Measurements from ENCODE around the gene MGMT.

The MGMT gene

DNA sequence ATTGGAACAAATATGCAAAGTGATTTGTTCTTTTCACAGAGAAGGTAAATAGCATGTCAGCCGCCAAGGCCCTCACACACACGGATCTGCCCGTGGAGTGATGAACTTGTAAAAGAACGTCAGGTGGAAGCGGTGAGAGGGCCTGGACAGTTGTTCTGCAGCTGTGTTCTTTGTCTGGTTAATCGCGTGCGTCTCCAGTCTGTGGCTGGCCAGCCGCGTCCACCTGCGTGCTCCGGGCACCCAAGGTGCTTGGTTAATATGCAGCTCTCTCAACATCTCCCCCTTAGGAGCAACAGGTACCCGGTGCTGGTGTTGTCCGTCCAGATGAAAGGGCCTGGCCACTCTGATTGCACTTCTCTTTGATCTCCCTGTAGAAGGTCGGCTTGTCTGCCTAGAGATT, 162.9 kb downstream of the MGMT start:
- no peak for DNase-seq

DNA sequence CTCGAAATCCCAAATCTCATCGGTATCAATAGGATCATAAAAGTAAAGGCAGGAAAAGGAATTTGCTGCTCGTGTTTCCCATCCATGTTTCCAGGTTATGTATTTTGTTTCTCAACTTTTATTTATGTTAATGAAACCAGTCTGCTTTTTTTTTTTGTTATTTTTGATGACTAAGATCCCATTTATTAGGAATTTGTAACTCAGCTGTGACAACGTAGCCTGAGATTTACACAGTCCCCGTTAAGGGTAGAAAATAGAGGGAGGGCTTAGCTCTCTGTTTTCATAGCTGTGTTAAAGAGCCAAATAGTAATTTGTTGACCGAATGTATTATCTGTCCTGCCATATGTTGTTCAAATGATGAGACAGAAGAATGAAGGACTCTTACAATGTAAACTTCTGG, 164.0 kb downstream of the MGMT start:
- no peak for DNase-seq

- no peak for DNase-seq
Observed at GRCh38 chr10:129631870-129632623, 165.0 kb downstream of the MGMT start.

- no peak for DNase-seq
Observed at GRCh38 chr10:129637010-129637409, 170.0 kb downstream of the MGMT start.

DNA sequence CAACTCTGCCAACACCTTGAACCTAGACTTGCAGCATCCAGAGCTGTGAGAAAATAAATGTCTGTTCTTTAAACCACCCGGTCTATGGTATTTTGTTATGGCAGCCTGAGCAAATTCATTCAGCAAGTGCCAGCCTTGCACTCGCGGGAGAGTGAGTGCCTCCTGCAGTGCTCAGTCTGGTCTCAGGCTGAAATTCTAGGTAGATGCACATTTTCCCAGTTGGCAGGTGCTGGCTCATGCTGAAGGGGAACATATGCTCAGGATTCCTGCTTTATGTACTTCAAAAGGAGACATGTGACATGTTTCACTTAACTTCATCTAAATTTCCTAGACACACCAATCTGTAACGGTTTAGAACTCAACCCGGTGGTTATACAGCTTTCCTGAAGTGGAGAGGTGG, 170.8 kb downstream of the MGMT start:
- no peak for DNase-seq

DNA sequence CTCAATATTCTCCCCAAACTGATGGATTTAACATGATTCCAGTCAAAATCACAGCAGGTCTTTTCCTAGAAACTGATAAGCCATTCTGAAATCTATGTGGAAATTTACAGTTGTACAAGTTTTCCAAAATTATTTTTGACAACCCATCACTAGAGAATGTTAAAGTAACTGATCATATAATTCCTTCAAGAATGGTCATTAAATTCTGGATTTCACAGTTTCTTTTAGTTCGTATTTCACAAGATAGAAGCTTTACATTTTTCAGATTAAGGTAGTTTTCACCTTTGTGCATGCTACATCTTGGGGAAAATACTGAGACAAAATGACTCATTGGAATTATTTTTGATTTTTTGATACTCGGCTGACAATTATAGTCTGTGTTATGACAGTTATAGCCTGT, 174.3 kb downstream of the MGMT start:
- no peak for DNase-seq

GRCh38 chr10:129641982-129642381, 174.9 kb downstream of the MGMT start:
- DNase-seq: no peak

GRCh38 chr10:129642427-129642826, 175.4 kb downstream of the MGMT start:
- no peak for DNase-seq

DNA sequence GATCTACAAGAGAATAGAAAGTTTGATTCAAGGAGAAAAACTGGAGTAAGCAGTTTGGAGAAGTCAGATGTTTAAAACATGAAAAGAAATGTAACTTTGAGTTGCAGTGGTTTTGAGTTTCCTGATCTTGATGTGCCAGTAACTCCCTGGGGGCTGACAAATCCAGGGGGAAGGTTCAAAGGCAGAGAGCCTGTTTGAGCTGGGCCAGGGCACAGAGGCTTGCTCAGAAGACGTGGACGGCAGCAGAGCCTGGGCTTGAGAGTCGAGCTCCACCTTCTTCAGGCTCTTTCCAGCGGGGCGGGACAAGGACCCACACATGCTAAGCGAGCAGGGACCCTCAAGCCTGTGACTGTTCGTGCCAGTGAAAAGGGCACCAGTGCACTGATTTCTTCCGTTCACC, 176.2 kb downstream of the MGMT start:
- DNase-seq: no peak

DNA sequence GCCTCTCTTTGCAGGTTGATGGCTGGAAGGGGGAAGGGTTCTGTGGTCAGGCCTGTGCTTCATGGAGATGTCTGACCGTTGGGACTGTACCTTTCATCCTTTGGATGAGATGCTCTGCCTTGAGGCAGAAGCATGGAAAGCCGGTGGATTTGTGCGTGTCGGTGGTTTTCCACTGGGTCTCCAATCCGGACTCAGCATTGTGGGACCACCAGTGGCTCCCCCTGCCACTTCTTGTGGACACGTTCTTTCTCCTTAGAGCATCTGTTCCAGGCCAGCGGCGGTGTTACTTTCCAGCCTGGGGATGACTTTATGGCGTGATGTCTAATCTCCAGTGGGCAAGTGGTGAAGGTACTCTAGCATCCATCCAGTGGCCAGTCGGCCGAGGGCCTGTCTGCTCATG, 178.4 kb downstream of the MGMT start:
- DNase-seq: no peak

DNA sequence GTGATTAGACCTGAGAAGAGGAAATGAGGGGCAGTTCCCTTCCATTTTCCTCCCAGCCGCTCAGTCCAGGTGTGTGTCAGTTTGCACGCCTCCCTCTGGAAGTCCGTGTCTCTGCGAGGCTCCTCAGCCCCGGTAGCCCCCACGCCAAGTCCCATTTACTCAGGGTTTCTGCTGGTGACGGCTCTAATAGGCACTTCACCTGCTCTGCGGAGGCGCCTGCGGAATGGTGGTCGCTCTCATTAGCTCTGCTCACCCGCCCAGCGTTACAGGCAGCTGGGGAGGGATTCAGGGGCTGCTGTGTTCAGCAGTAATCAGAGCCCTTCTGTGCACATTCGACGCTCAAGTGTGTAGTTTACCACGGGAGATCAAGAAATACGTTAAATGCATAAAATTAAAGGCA, 179.9 kb downstream of the MGMT start:
- DNase-seq: no peak

DNA sequence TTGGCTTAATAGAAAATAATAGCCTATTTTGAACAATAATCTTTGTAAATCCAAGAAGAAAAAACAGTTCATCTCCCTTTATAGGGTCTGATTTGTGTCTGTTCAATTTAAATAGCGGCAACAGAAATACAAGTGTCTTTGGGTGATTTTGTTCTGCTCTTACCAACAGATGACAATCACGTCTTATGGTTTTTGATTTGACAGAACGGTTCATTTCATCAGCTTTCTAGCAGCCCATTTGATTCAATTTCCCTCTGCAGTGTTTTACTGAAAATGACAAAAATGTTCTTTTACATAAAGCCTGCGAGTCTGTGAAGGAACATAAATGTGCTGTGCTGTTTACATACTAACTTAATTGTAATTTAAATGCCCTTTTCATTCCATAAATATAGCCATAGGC, 180.5 kb downstream of the MGMT start:
- no peak for DNase-seq

- DNase-seq: no peak
Observed at GRCh38 chr10:129648856-129649255, 181.8 kb downstream of the MGMT start.

GRCh38 chr10:129652021-129652420, 185.0 kb downstream of the MGMT start:
- no peak for DNase-seq

DNA sequence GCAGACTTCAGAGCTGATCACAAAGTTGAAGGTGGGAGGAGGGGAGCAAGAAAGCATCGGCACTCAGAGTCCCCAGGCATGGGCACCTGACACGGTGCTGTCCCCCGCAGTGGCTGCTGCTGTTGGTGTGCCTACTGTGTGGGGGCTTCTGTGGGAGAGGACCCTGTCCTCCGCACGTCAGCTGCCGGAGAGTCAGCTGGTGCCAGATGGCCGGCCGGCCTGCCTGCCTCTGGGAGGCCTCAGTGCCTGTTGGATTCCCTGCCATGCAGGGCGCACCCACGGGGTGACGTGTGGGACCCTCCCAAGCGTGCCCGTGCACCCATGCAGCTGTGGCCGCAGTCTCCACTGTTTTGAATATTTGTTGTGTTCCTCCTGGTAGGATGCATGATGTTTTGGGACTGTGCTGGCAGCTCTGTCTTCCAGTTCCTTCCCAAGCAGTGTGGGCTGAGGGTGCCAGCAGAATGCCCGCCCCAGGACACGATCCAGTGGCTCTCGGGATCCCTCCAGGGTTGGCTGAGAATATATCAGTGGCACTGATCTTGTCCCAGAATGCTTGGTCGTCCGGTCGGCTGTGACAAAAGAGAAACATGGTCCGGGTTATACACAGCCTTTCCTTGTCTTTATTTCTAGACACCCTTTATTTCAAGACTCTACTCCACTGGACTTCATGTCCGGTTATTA, 185.6 kb downstream of the MGMT start:
- DNase-seq: no peak

DNA sequence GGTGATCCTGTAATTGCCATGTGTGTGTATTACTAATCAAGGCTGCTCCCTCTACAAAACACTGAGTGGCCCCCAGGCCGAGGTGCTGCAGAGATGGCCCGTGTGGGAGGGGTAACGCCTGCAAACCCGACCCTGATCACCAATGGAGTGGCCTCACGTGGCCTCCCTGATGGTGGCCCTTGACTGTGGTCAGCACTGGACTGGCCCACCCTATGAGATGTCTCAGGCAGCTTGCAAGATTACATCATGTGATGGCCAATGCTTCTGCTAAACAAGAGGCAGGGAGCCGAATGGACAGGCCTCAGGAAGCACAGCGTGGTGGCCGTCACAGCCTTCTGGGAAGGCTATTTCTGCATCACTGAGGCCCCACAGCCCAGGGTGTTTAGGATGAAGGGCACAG, 186.4 kb downstream of the MGMT start:
- DNase-seq: no peak

DNA sequence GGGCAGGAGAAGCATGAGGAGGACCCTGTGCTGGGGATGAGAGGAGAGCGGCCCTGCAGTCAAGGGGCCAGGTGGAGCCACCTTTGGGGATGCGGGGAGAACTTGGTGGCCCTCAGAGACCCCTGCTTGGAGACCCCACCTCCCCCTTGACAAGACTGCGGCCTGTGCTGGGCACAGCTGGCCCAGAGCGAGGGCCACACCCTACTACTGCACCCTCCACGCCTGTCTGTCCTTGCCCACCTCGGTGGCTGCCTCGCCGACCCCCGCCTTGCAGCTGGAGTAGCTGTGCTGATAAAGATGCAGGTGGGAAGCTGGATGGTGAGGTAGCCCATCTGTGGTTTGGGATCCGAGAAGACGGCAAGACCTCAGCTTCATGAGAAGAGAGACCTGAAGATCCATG, 186.8 kb downstream of the MGMT start:
- DNase-seq: no peak

DNA sequence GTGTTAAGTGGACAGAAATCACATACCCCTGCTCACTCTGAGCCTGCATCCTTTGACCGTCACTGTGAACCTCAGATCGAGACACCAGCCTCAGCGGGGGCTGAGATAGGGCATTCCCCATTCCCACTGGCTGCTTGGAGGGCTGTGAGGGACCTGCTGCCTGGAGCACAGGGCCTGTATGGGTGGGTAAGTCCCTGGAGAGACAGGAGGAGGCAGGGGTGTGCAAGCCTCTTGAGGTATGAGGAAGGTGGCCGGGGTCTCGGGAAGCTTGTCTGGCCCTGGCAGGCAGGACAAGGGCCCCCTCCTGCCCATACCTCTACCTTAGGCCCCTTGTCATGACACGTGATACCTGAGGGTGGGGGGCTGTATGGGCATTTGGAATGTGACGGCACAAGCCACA, 187.4 kb downstream of the MGMT start:
- DNase-seq: no peak

DNA sequence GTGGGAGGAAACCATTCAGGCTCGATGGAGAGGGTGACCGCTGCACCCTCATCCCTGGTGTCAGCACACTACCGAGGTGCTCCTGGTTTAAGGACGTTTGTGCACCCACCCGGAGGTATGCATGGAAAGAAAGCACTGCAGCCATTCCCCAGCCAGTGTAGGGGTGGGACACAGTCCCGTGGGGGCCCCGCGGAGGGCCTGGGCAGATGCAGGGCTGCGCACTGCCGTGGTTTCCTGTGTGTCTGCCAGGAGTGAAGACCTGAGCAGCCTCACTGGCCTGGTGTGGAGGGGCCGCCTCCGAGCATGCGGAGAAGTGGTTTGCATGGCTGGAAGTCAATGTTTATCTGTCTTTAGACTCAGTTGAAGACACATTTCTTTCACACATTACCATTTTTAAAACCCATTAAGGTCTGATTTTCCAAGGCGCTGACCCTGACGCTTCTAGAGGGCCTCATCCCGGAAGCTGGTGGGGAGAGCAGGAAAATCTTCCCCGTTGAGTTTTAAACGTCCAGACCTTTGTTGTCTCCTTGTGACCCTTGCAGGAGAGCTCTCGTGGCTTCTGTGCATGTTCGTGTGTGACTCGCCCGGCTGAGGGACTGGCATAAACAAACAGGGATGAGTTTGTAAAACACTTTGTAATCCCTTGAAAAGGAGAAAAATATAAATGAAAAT, 188.1 kb downstream of the MGMT start:
- DNase-seq: no peak

DNA sequence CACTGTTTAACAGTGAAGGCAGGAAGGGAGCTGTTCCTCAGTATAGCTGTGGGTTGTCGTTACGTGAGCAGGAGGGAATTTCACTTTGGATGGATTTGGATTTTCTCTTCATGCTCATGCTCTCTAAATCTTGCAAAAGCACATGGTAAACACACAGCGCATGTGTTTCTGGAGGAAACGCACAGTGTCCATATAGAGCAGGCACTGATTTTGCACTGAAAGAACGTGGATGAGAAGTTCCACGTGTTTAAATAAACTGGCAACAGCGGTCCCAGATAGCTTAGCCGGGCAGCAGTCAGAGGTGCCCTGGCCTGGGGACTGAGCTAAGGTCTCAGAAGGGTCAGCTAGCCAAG, 188.6 kb downstream of the MGMT start:
- DNase-seq: no peak

DNA sequence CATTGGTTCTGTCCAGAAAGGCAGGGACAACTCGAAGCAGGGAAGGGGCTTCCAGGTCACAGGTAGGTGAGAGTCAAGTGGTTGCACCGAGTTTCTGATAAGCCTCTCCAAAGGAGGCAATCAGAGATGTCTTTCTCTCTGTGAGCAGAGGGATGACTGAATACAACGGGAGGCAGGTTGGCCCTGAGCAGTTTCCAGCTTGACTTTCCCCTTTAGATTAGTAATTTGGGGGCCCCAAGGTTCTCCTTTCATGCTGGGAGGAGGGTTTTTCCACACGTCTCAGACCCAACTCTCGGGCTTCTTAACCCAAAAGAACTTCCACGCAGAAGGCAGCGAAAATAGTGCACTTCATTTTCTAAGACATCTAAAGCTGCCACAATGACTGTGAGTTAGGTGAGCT, 189.6 kb downstream of the MGMT start:
- no peak for DNase-seq

- no peak for DNase-seq
Observed at GRCh38 chr10:129657297-129658017, 190.4 kb downstream of the MGMT start.

GRCh38 chr10:129658376-129659072, 191.5 kb downstream of the MGMT start:
- no peak for DNase-seq

All from activated CD8-positive, alpha-beta memory T cell treated with anti-CD3 and anti-CD28 coated beads, Interleukin-2, amount 50 U/mL, for 48 hours (primary cell).